ENCODE measurements around the gene GRK2.
A peak's percentile ranks its signal among the peaks of the same experiment; 100 is the strongest.
"Not testable (repeated sequence)": the region's sequence is repeated elsewhere in the genome, so short reads cannot be mapped to it uniquely, and the experiment has no call there.

GRK2 gene

DNA sequence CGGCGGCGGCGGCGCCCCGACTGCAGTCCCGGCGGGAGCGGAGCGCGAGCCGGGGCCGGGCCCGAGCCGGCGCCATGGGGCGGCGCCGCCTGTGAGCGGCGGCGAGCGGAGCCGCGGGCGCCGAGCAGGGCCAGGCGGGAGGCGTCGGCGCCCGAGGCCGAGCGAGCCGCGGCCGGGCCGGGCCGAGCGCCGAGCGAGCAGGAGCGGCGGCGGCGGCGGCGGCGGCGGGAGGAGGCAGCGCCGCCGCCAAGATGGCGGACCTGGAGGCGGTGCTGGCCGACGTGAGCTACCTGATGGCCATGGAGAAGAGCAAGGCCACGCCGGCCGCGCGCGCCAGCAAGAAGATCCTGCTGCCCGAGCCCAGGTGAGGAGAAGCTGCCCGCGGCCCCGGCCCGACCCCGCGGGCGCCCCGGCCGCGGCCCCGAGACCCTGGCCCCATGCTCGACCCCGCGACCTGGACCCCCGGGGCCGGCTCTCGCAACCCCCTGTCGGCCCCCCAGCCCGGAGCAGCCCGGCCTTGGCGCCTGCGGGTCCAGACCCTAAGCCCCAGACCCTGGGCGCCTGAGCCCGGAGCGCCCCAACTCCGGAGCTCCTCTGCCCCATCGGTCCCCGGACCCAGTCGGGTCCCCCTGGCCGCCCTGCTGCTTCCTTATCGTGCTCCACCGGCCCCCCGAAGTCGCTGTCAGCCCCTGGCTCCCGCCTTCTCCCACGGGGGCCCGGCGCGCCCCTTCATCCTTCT is at the start of gene GRK2:
TSS of gene GRK2 (plus strand) at position 25 of the 739 bp plus-strand sequence. CDS start at position 252, 227 bp downstream.
- peak; percentile 64 to 87 (median 73) for DNase-seq

- no peak for DNase-seq
Observed at GRCh38 chr11:67227726-67228125, 38.5 kb upstream of the GRK2 start.

- DNase-seq, result no peak
Observed at GRCh38 chr11:67230406-67230805, 35.9 kb upstream of the GRK2 start.

- no peak for DNase-seq
Observed at GRCh38 chr11:67230886-67231285, 35.4 kb upstream of the GRK2 start.

DNA sequence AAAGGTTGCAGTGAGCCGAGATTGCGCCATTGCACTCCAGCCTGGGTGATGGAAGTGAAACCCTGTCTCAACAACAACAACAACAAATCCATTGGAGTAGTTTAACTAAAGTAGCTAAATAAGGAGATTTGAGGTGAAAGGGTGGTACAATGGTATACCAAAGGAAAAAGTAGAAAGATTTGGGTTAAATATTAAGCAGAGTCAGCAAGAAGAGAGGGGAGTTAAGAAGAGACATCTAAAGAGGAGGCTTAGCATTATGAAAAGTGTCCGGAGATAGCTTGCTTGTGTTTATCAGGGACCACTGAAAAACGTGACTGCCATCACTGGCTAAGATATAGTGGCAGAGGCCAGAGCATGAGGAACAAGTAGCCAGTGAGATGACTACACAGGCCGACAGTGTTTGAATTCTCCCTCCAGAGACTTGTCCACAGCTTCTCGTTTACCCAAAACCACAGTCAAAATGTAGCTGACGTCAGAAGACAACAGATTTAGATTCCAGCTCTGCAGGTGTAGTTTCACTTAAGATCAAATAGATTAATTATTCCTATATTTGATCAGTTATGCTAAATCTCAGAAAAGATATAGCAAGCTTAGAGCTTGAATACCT is 32.6 kb upstream of the GRK2 start:
- DNase-seq, result no peak

DNA sequence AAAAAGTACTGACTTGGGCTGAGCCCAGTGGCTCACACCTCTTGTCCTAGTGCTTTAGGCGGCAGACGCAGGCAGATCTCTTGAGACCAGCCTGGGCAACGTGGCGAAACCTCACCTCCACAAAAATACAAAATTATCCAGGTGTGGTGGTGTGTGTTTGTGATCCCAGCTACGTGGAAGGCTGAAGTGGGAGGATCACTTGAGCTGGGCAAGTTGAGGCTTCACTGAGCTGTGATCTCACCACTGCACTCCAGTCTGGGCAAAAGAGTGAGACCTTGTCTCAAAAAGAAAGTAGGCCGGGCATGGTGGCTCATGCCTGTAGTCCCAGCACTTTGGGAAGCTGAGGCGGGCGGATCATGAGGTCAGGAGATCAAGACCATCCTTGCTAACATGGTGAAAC is 31.7 kb upstream of the GRK2 start:
- not testable (repeated sequence) for DNase-seq

DNA sequence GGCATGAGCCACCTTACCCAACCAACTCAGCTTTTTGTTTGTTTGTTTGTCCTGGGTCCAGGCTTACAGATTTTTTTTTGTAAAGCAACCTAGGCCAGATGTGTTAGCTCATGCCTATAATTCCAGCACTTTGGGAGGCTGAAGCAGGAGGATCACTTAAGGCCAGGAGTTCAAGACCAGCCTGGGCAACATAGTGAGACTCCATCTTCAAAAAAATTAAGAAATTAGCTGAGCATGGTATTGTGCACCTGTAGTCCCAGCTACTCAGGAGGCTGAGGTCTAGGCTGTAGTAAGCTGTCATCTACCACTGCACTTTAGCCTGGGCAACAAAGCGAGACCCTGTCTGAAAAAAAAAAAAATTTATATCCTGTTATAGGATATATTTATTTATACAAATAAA is 28.7 kb upstream of the GRK2 start:
- DNase-seq, result no peak

GRCh38 chr11:67238894-67239782 is 27.1 kb upstream of the GRK2 start:
- DNase-seq, result no peak

DNA sequence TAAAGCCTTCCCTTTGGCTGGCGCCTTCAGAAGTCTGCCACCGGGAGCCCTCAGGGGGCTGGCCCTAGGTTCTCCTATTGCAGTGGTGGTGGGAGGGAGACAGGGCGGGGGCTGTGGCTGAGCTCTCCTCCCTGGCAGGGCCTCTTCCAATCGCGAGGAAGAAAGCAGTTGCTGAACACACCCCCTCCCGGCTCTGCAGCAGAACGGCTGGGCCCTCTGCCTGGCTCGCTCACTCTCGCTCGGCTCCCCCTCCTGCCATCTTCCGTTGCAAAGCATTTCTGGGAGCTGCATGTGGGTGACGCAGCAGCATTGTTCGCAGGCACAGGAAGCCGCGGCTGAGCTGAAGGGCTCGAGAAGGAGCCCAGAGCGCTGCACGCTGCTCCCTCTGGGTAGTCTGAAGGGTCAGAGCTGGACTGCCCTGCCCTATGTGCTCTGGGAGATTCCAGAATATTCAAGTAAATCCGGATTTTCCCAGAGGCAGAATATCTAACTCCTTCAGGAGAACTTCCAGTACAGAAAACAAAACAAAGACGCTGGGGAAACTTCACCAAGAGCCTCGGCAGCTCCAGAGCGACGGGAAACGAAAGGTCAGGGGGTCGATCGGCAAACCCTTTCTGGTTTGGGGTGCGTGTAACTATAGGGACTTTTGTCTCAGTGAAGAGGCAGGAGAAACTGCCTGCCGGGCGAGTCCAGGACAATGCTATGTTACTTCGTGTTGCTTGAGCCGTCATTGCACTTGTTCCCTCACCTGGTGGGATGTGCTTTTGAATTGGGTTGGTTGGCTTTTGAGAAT is 26.3 kb upstream of the GRK2 start:
- peak; percentile 96 to 98 (median 97) for DNase-seq

DNA sequence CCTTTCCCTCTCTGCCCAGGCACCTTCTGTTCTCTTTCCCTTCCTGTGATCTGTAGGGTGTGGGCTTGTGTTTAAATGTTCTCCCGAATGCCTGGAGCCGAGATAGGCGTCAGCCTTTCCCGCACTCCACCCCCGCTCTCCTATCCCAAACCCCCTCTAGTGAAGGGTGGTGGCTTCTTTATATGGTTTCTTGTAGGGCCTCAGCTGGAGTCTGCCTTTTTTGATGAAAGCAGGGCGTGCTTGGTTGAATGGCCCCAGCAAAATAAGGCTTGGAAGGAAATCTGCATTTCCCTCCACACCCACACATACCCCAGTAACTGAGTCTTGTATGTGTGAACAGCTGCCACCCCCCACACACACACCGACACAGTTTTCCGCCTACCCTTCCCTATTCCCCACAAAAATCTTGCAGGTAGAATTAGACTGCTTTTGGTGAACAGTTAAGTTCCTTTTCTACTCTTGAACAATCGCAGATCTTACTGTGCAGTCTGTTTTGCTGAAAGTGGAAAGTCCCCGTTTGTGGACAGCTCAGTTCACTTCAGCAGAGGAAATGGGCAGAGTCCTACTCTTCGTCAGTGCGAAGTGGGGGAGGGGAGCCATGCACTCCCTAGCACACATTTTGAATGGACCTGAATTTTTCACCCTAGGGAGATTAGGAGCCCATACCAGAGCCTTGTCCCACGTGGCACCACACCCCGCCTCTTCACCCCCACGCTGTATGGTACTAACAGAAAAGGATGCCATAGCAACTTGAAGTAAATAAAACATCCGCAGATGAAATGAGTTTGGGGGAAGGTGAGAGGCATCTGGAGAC is 25.5 kb upstream of the GRK2 start:
- peak; percentile 92 to 94 (median 94) for DNase-seq

DNA sequence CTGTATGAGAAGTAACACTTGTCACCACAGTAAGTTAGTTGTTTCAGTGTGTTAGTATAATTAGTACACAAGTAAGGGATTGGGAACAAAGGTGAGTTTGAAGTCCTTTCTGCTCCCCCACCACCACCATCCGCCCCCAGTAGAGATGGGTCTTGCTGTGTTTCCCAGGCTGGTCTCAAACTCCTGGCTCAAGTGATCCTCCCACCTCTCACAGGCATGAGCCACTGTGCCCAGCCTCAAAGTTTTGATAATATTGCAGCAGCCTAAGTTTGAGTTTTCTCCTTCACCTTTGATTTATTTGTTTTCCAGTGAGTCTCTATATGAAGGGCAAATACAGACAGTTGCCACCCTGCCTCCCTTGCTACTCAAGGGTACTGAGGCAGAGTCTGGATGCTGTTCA is 23.7 kb upstream of the GRK2 start:
- no peak for DNase-seq

DNA sequence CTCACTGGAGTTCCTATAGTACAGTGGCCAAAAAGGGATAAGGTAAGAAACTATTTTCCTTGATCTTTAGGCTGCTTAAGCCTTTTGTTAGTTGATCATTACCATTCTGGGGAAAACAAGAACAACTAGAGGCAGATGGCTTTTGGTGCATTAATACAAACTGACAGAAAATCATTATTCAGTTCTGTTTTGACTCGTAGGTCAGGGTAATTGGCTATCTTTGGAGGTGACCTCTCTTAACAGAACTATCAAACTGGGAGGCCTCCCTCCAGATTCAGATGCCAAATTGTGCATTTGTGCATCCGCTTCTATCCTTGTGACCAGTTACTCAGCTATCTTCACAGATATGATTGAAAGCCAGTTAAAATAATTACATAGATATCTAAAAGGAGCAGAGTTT is 23.2 kb upstream of the GRK2 start:
- no peak for DNase-seq

- no peak for DNase-seq
Observed at GRCh38 chr11:67245046-67245445, 21.2 kb upstream of the GRK2 start.

DNA sequence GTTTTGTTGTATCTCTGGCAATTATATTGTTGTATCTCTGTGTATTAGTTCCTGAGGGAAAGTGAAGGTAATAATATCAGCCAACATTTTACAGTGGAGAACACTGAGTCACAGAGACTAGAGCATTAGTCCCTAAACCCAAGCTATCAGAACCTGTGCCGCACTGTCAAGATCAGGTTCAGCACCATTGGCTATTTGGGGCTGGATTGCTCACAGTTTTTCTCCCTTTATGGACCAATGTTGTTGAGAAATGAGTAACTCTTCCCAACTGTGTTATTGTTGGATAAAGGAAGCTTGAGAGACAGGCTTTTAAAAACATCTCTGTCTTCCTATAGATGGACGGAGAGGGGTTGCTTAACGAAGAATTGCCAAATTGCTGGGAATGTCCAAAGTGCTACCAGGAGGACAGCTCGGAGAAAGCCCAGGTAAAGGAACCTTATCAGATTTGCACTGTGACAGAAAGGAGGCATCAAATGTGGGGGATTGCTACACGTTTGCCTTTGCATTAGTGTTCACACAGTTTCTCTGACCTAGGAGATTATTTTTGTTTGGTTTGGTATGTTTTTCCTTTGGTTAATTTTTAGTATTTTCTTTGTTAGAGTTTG is 18.2 kb upstream of the GRK2 start:
- no peak for DNase-seq

DNA sequence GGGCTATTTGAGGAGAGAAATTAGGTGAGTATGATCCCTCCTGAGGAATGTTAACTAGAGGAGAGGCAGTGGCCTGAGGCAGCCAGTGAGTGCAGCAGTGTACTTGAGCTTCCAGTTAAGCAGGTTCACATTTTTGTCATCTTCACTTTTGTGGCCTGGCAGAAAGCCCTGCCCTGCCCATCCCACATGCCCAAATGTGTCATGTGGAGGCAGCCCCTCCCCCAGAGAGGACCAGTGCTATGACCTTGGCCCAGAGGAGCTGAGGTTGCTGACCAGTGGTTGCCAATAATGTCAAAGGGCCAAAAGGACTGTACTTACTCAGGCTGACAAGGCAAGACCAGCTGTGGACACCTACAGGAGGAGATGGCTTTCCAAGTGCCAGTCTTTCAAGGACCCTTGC is 17.6 kb upstream of the GRK2 start:
- DNase-seq, result no peak

GRCh38 chr11:67250059-67251043 is 15.9 kb upstream of the GRK2 start:
- no peak for DNase-seq

- no peak for DNase-seq
Observed at GRCh38 chr11:67251841-67252240, 14.4 kb upstream of the GRK2 start.

- DNase-seq, result peak; percentile 84 to 89 (median 87)
Observed at GRCh38 chr11:67252831-67253239, 13.4 kb upstream of the GRK2 start.

- DNase-seq, result no peak
Observed at GRCh38 chr11:67253872-67254624, 12.2 kb upstream of the GRK2 start.
